Measurements from ENCODE around the gene BATF. TPM values are rescaled to one million over a fixed set of nuclear protein-coding genes. Genes with fewer than 3 reads are reported as not detected.
"Not testable (repeated sequence)": the region's sequence is repeated elsewhere in the genome, so short reads cannot be mapped to it uniquely, and the experiment has no call there.

Gene BATF, protein sequence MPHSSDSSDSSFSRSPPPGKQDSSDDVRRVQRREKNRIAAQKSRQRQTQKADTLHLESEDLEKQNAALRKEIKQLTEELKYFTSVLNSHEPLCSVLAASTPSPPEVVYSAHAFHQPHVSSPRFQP
- 10 to 100 TPM; 41.3 to 41.6 TPM for total RNA-seq

DNA sequence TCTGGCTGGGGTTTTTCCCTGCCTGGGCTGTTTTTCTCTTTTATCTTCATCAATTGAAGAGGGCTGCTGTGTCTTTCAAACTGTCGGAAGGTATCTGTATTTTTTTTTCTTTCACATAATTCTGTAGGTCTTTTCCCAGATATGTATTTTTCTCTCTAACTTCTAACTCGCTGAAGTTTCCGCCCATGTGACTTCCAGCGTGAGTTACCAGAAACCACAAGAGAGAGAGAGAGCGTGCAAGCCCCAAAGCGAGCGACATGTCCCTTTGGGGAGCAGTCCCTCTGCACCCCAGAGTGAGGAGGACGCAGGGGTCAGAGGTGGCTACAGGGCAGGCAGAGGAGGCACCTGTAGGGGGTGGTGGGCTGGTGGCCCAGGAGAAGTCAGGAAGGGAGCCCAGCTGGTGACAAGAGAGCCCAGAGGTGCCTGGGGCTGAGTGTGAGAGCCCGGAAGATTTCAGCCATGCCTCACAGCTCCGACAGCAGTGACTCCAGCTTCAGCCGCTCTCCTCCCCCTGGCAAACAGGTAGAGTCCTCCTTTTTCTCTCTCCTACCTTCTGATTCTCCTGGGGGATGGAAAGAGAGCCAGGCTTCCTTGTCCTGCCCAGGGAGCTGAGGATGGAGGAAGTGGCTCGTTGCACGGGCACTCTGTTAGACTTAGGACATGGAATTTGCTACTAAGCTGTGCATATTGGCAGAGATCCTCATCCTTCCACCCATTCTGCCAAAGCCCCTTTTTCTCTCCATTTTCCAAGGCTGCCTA is at the start of gene BATF:
Gene BATF, plus strand, starts transcription at position 246 of the 759 bp plus-strand sequence. Its CDS starts 214 bp downstream, at position 460.
- POLR2A ChIA-PET = interaction anchor here (1.0 to 4.6 kb wide), 11 partner anchors 8 to 138 kb away, joined by 3 to 56 read pairs (median 4); partner anchors contain the start of genes ERG28 and TTLL5
- Mint-ChIP-seq H3K4me1 (ENCODE audit: low read depth) (peaks cover 63% of the 10 kb centered on the region), H3K27me3 (ENCODE audit: low read depth) (no peaks in the 10 kb centered on the region), H3K9me3 (ENCODE audit: insufficient read depth) (no peaks in the 10 kb centered on the region), H3K4me3 (peak within 1 kb of the TSS; percentile 100), H3K27ac (peak within 1 kb of the TSS; percentile 99), H3K36me3 (ENCODE audit: low read depth) (peaks cover 40% of the 10 kb centered on the region)
- CTCF ChIA-PET = interaction anchor here (0.6 to 6.3 kb wide), 13 partner anchors 8 to 228 kb away, joined by 3 to 58 read pairs (median 10); no protein-coding TSS in a partner anchor
- ATAC-seq = peak; percentile 84
- peak; percentile 87 for DNase-seq

DNA sequence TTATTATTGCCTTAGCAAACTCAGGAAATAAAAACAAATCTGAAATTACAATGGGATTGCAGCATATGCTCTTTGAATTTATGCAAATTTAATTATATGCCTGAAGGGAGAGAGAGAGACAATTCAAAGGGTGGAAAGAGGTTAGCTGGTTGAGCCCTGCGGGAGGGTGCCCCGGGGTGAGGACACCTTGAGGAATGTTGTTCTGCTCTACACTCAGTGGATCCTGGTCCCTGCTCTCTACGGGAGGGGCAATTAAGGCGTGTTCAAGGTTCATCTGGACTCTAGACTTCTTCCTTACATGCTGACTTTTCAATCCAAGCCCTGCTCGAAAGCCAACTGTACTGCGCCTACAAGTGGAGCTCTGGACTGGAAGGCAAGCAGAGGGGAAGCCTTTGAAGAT is 48.1 kb upstream of the BATF start:
- H3K36me3 Mint-ChIP-seq (ENCODE audit: low read depth); H3K27me3 Mint-ChIP-seq (ENCODE audit: low read depth); DNase-seq; H3K4me3 Mint-ChIP-seq; H3K9me3 Mint-ChIP-seq (ENCODE audit: insufficient read depth); ATAC-seq; POLR2A ChIA-PET; H3K4me1 Mint-ChIP-seq (ENCODE audit: low read depth); H3K27ac Mint-ChIP-seq: not testable (repeated sequence)
- CTCF ChIA-PET = interaction anchor here (1.0 kb wide), 1 partner anchor 23 kb away, joined by 3 read pairs; no protein-coding TSS in a partner anchor

GRCh38 chr14:75476274-75476995 is 45.8 kb upstream of the BATF start:
- Mint-ChIP-seq H3K4me3 (no peak overlapping the region), H3K27me3 (ENCODE audit: low read depth) (peaks cover 8% of the 10 kb centered on the region), H3K27ac (no peak overlapping the region), H3K9me3 (ENCODE audit: insufficient read depth) (no peaks in the 10 kb centered on the region), H3K36me3 (ENCODE audit: low read depth) (no peaks in the 10 kb centered on the region), H3K4me1 (ENCODE audit: low read depth) (no peaks in the 10 kb centered on the region)
- DNase-seq = no peak
- ChIA-PET POLR2A (interaction anchor here (0.7 kb wide), 1 partner anchor 37 kb away, joined by 3 read pairs; no protein-coding TSS in a partner anchor), CTCF (interaction anchor here (1.1 to 2.4 kb wide), 2 partner anchors 8 to 11 kb away, joined by 3 to 15 read pairs; no protein-coding TSS in a partner anchor)
- no peak for ATAC-seq

DNA sequence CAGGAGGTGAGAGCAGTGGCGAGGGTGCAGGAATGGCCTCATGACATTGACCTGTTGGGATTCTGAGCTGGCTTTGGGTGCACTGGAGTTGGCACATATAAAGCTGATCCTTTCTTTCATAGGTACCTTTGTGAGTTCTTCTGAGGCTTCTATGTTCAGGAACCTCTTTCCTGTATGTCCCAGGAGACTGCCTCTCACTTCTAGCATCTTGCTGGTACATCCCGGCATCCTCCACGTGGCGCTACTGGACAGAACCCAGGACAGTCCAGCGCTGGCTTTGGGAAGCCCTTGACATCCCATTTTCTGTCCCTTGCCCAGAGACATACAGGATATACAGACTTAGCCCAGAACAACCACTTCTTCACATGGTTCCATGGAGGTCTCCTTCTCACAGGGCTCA is 44.4 kb upstream of the BATF start:
- Mint-ChIP-seq H3K27ac (no peak overlapping the region), H3K4me1 (ENCODE audit: low read depth) (no peaks in the 10 kb centered on the region), H3K4me3 (no peak overlapping the region), H3K27me3 (ENCODE audit: low read depth) (peaks cover 8% of the 10 kb centered on the region), H3K36me3 (ENCODE audit: low read depth) (no peaks in the 10 kb centered on the region), H3K9me3 (ENCODE audit: insufficient read depth) (no peaks in the 10 kb centered on the region)
- ATAC-seq = no peak
- CTCF ChIA-PET = interaction anchor here (2.4 kb wide), 1 partner anchor 10 kb away, joined by 15 read pairs; no protein-coding TSS in a partner anchor
- no peak for DNase-seq
- POLR2A ChIA-PET = no interaction called here

DNA sequence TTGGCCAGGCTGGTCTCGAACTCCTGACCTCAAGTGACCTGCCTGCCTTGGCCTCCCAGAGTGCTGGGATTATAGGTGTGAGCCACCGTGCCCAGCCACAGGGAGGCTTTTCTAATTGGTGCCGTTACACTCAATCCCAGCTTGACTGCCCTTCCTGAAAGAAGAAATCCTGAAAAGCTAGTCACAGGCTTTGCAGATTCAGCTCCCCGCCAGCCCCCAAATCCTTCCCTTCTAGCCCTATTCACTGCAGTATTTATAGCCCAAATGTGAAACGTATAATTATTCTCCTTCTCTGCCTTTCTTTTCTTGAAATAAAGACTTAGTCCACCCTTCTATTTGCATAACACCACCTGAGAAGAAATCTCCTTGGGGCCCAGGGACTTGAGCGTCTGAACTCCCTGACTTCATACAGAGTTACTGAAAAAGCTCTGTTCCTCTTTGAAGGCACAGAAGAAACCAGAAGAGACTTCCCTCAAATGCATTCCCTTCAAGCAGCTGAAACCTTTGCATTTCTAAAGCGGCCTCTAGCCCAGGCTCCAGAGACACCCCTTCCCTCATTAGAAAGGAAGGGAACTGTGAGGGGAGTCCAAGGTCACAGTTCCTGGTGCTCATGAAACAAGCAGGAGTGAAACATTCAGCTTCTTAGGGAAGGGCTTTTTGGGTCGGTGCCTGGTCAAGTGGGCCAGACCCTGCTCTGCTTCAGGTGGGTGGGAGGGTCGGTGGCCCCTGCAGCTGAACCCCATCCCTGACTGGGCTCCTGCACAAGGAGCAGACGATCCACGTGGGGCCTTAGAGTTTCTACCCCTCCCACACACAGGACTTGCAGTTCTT is 42.3 kb upstream of the BATF start:
- POLR2A ChIA-PET = no interaction called here
- no peak overlapping the region for H3K4me3 Mint-ChIP-seq
- DNase-seq (no peak), ATAC-seq (no peak)
- H3K36me3 Mint-ChIP-seq (ENCODE audit: low read depth) = no peaks in the 10 kb centered on the region
- H3K4me1 Mint-ChIP-seq (ENCODE audit: low read depth) = no peaks in the 10 kb centered on the region
- CTCF ChIA-PET = interaction anchor here (0.6 to 2.0 kb wide), 3 partner anchors 9 to 26 kb away, joined by 3 to 8 read pairs (median 4); no protein-coding TSS in a partner anchor
- peaks cover 8% of the 10 kb centered on the region for H3K27me3 Mint-ChIP-seq (ENCODE audit: low read depth)
- no peak overlapping the region for H3K27ac Mint-ChIP-seq
- peaks cover 2% of the 10 kb centered on the region for H3K9me3 Mint-ChIP-seq (ENCODE audit: insufficient read depth)

DNA sequence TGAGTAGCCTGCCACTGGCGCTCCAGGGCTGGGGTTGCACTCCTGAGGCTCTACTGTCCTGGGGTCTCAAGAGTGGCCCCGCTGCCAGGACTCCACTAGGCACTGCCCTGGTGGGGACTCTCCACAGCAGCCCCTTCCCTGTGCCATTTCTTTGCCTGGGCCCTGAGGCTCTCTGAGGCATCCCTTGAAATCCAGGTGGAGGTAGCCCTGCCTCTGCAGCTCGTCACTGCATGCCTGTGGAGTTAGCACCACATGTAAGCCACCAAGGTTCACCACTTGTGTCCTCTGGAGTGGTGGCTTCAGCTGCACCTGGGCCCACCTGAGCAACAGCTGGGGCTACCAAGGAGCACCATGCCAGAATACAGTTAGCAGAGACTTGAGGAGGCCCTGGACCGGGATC is 39.9 kb upstream of the BATF start:
- H3K36me3 Mint-ChIP-seq (ENCODE audit: low read depth) = no peaks in the 10 kb centered on the region
- ChIA-PET CTCF (no interaction called here), POLR2A (no interaction called here)
- DNase-seq (no peak), ATAC-seq (no peak)
- H3K9me3 Mint-ChIP-seq (ENCODE audit: insufficient read depth) = peaks cover 10% of the 10 kb centered on the region
- H3K4me1 Mint-ChIP-seq (ENCODE audit: low read depth) = peaks cover 14% of the 10 kb centered on the region
- peaks cover 8% of the 10 kb centered on the region for H3K27me3 Mint-ChIP-seq (ENCODE audit: low read depth)
- H3K4me3 Mint-ChIP-seq = no peak overlapping the region
- H3K27ac Mint-ChIP-seq = no peak overlapping the region

GRCh38 chr14:75484711-75485429 is 37.4 kb upstream of the BATF start:
- Mint-ChIP-seq H3K27me3 (ENCODE audit: low read depth) (peaks cover 6% of the 10 kb centered on the region), H3K9me3 (ENCODE audit: insufficient read depth) (peaks cover 10% of the 10 kb centered on the region), H3K36me3 (ENCODE audit: low read depth) (no peaks in the 10 kb centered on the region), H3K4me3 (no peak overlapping the region), H3K27ac (no peak overlapping the region), H3K4me1 (ENCODE audit: low read depth) (peaks cover 28% of the 10 kb centered on the region)
- DNase-seq = no peak
- ChIA-PET POLR2A (interaction anchor here (1.1 kb wide), 1 partner anchor 12 kb away, joined by 3 read pairs; no protein-coding TSS in a partner anchor), CTCF (interaction anchor here (0.9 to 1.1 kb wide), 4 partner anchors 9 to 179 kb away, joined by 3 read pairs; no protein-coding TSS in a partner anchor)
- no peak for ATAC-seq

DNA sequence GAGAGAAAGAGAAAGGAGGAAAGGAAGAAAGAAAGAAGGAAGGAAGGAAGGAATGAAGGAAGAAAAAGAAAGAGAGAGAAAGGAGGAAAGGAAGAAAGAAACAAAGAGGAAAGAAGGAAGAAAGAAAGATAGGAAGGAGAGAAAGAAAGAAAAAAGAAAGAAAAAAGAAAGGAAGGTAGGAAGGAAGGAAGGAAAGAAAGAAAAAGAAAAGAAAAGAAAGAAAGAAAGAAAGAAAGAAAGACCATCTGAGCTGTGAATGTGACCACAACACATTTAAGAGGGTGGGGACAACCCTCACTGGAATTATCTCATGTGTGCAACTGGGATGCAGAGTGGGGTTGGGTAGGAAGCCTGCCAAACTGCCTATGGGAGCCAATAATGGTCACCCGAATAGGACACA is 36.0 kb upstream of the BATF start:
- Mint-ChIP-seq H3K9me3 (ENCODE audit: insufficient read depth) (peaks cover 10% of the 10 kb centered on the region), H3K4me3 (no peak overlapping the region), H3K27me3 (ENCODE audit: low read depth) (peaks cover 2% of the 10 kb centered on the region), H3K36me3 (ENCODE audit: low read depth) (no peaks in the 10 kb centered on the region), H3K4me1 (ENCODE audit: low read depth) (peaks cover 29% of the 10 kb centered on the region), H3K27ac (no peak overlapping the region)
- DNase-seq (peak; percentile 15), ATAC-seq (no peak)
- CTCF ChIA-PET = interaction anchor here (2.0 to 8.0 kb wide), 6 partner anchors 9 to 355 kb away, joined by 5 to 138 read pairs (median 22); no protein-coding TSS in a partner anchor
- POLR2A ChIA-PET = no interaction called here

DNA sequence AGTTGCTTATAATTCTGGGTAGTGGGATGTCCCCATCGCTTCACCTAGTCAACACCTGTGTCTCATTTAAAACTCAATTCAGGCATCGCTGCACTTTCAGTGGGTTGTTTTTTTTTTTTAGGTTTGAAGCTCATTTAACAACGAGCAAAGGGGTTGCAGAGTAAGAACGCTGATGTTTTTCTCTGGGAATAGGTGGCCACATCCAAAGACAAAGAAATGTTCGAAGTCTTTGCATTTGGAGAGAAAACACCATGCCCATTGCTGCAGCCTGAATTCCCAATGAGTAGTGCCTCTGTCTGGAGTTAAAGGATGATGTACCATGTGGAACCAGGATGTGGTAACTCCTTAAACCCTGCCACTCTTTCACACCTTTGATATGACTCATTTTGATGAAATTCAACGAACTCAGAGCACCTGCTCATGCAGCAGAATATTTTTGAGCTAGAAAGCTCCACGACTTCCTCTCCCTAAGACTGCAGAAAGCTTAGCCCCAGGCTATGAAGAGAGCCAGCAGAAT is 35.1 kb upstream of the BATF start:
- Mint-ChIP-seq H3K4me1 (ENCODE audit: low read depth) (peaks cover 29% of the 10 kb centered on the region), H3K27me3 (ENCODE audit: low read depth) (peaks cover 2% of the 10 kb centered on the region), H3K27ac (peak overlapping the region; percentile 28), H3K9me3 (ENCODE audit: insufficient read depth) (peaks cover 10% of the 10 kb centered on the region), H3K36me3 (ENCODE audit: low read depth) (no peaks in the 10 kb centered on the region), H3K4me3 (no peak overlapping the region)
- peak; percentile 44 for DNase-seq
- ChIA-PET POLR2A (no interaction called here), CTCF (interaction anchor here (0.6 to 8.0 kb wide), 23 partner anchors 8 to 356 kb away, joined by 3 to 138 read pairs (median 8); partner anchors contain the start of gene BATF)
- peak; percentile 75 for ATAC-seq

GRCh38 chr14:75489480-75489837 is 32.8 kb upstream of the BATF start:
- Mint-ChIP-seq H3K4me3 (no peak overlapping the region), H3K4me1 (ENCODE audit: low read depth) (peaks cover 38% of the 10 kb centered on the region), H3K36me3 (ENCODE audit: low read depth) (no peaks in the 10 kb centered on the region), H3K9me3 (ENCODE audit: insufficient read depth) (peaks cover 10% of the 10 kb centered on the region), H3K27ac (no peak overlapping the region), H3K27me3 (ENCODE audit: low read depth) (peaks cover 2% of the 10 kb centered on the region)
- POLR2A ChIA-PET = no interaction called here
- peak; percentile 15 for DNase-seq
- ATAC-seq = peak; percentile 13
- CTCF ChIA-PET = interaction anchor here (0.7 to 8.0 kb wide), 54 partner anchors 7 to 493 kb away, joined by 3 to 138 read pairs (median 5); partner anchors contain the start of genes BATF and NEK9

Measured in activated CD8-positive, alpha-beta T cell treated with anti-CD3 and anti-CD28 coated beads, Interleukin-2, amount 10 ng/mL, durations not matched to agents 7 days and 5 days (primary cell).